ENCODE measurements around the gene SHTN1.

Gene SHTN1

GRCh38 chr10:116995648-116996047 lies 9.3 kb downstream of the SHTN1 start:
- Mint-ChIP-seq H3K4me1 (ENCODE audit: low read depth) (no peaks in the 10 kb centered on the region), H3K9me3 (no peaks in the 10 kb centered on the region), H3K27me3 (peaks cover 34% of the 10 kb centered on the region), H3K27ac (no peak overlapping the region), H3K4me3 (no peak overlapping the region), H3K36me3 (ENCODE audit: low read depth) (no peaks in the 10 kb centered on the region)
- DNase-seq = no peak

DNA sequence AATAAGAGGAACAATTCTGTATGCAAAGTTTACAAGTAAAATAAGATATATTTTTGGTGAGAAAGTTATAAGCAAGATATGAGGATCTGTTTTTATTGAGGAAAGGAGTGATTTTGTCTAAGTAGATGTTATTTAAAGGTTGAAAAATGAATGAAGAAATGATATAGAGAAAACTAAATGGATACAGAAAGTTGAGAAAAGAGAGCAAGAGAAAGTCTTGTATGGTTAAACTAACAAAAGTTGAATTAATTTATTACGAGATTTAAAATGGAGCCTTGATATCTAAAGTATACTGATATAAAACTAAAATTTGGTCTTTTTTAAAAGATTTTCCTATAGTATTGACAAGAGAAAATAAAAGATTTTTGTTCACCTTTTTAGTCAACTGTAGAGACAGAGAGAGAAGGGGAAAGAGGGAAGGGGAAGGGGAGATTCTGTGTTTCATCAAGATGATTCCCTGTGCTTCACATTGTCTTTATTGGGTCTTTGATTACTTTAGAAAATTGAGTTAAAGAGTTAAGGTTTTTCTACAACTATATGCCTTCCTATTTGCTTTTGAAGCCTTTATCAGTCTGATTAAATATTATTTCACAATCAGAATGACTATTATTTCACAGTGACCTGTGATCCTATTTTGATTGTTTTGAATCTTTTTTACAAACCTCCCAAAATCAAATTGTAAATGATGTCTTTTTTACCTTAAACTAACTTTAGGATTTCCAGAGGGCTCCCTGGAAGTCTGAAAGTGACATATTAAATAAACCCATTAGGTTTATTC lies 10.7 kb downstream of the SHTN1 start:
- H3K4me1 Mint-ChIP-seq (ENCODE audit: low read depth) = no peaks in the 10 kb centered on the region
- no peak for DNase-seq
- no peak overlapping the region for H3K4me3 Mint-ChIP-seq
- H3K36me3 Mint-ChIP-seq (ENCODE audit: low read depth) = no peaks in the 10 kb centered on the region
- H3K9me3 Mint-ChIP-seq = no peaks in the 10 kb centered on the region
- H3K27ac Mint-ChIP-seq = no peak overlapping the region
- peaks cover 28% of the 10 kb centered on the region for H3K27me3 Mint-ChIP-seq

DNA sequence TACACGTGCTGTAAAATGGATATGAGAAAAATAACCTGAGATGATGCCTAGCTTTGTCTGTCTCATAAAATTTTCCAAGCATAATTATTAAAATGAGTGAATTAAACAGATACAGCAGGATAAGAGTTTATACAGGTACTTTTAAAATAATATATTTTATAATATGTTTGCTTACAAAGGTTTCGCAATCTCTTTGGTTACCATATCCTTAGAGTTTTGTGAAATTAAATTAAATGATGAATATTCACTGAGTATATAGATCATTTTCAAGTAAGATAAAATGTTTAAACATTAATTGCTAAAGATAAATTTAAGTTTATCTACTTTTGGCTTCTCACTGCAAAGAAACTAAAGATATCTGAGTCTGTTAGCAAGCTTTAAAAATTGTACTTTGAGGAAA lies 11.4 kb downstream of the SHTN1 start:
- H3K9me3 Mint-ChIP-seq = no peaks in the 10 kb centered on the region
- peaks cover 26% of the 10 kb centered on the region for H3K27me3 Mint-ChIP-seq
- DNase-seq = no peak
- no peaks in the 10 kb centered on the region for H3K4me1 Mint-ChIP-seq (ENCODE audit: low read depth)
- H3K27ac Mint-ChIP-seq = no peak overlapping the region
- no peaks in the 10 kb centered on the region for H3K36me3 Mint-ChIP-seq (ENCODE audit: low read depth)
- H3K4me3 Mint-ChIP-seq = no peak overlapping the region

GRCh38 chr10:116992183-116992582 lies 12.8 kb downstream of the SHTN1 start:
- H3K4me3 Mint-ChIP-seq = no peak overlapping the region
- no peak overlapping the region for H3K27ac Mint-ChIP-seq
- no peaks in the 10 kb centered on the region for H3K36me3 Mint-ChIP-seq (ENCODE audit: low read depth)
- peaks cover 21% of the 10 kb centered on the region for H3K27me3 Mint-ChIP-seq
- no peak for DNase-seq
- H3K4me1 Mint-ChIP-seq (ENCODE audit: low read depth) = no peaks in the 10 kb centered on the region
- no peaks in the 10 kb centered on the region for H3K9me3 Mint-ChIP-seq

DNA sequence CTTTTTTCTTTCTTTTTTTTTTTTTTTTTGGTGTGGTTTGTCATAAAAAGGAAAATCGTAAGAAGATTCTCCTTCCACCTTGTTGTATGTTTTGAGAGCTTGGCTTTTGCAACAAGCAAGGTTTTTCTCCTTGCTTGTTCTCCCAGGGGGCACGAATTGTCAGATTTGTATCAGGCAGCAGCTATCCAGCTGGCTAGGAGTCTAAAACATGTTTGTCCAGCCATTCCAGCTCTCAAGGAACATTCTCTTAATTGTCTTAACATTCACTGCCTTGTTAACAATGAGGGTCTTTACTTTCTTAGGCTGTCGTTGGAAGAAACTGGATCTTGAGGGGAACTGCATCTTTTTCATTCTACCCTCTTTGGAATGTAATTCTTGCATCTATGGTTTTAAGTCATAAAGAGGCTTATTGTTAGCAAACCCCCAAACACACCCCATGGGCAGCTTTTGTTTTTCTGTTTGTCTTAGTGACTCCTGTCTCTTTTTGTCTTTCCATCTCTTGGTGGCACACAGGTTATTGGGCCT lies 14.6 kb downstream of the SHTN1 start:
- H3K36me3 Mint-ChIP-seq (ENCODE audit: low read depth) = no peaks in the 10 kb centered on the region
- no peak for DNase-seq
- no peak overlapping the region for H3K4me3 Mint-ChIP-seq
- H3K27me3 Mint-ChIP-seq = peaks cover 6% of the 10 kb centered on the region
- no peaks in the 10 kb centered on the region for H3K4me1 Mint-ChIP-seq (ENCODE audit: low read depth)
- no peak overlapping the region for H3K27ac Mint-ChIP-seq
- H3K9me3 Mint-ChIP-seq = no peaks in the 10 kb centered on the region

DNA sequence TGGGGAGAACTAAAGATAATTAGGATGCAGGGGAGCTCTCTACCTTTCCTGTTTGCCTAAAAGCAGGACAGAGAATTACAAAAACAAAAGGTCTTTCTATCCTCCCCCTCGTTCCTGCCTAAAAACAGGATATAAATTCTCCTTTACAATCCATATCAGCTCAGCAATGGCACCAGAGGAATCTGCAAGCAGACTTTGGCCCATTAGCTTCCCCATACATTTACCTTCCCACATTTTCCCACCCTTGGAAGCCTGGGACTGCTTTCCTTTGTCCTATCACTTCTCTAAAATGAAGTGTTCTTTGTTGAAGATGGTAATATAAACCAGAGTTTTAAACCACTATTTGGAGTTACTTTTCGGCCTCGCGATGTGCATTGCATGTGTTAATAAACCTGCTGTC lies 15.5 kb downstream of the SHTN1 start:
- no peak for DNase-seq
- no peak overlapping the region for H3K27ac Mint-ChIP-seq
- no peaks in the 10 kb centered on the region for H3K9me3 Mint-ChIP-seq
- H3K4me3 Mint-ChIP-seq = no peak overlapping the region
- H3K4me1 Mint-ChIP-seq (ENCODE audit: low read depth) = no peaks in the 10 kb centered on the region
- no peaks in the 10 kb centered on the region for H3K36me3 Mint-ChIP-seq (ENCODE audit: low read depth)
- H3K27me3 Mint-ChIP-seq = no peaks in the 10 kb centered on the region

DNA sequence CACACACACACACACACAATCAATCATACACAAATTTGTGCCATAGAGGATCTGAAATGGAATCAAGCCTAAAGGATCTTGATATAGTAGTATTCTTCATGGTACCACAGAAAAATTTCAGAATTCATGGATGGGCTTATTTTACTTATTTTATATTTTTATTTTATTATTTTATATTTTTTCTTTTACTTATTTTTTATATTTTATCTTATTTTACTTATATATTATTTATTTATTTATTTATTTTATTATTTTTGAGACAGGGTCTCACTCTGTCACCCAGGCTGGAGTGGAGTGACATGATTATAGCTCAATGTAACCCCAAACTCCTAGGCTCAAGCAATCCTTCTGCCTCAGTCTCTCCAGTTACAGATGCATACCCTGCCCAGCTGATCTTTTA lies 16.7 kb downstream of the SHTN1 start:
- Mint-ChIP-seq H3K4me1 (ENCODE audit: low read depth) (no peaks in the 10 kb centered on the region), H3K9me3 (no peaks in the 10 kb centered on the region), H3K27ac (no peak overlapping the region), H3K4me3 (no peak overlapping the region), H3K27me3 (no peaks in the 10 kb centered on the region), H3K36me3 (ENCODE audit: low read depth) (no peaks in the 10 kb centered on the region)
- DNase-seq = no peak

GRCh38 chr10:116985611-116986010 lies 19.4 kb downstream of the SHTN1 start:
- no peak for DNase-seq
- H3K9me3 Mint-ChIP-seq = no peaks in the 10 kb centered on the region

DNA sequence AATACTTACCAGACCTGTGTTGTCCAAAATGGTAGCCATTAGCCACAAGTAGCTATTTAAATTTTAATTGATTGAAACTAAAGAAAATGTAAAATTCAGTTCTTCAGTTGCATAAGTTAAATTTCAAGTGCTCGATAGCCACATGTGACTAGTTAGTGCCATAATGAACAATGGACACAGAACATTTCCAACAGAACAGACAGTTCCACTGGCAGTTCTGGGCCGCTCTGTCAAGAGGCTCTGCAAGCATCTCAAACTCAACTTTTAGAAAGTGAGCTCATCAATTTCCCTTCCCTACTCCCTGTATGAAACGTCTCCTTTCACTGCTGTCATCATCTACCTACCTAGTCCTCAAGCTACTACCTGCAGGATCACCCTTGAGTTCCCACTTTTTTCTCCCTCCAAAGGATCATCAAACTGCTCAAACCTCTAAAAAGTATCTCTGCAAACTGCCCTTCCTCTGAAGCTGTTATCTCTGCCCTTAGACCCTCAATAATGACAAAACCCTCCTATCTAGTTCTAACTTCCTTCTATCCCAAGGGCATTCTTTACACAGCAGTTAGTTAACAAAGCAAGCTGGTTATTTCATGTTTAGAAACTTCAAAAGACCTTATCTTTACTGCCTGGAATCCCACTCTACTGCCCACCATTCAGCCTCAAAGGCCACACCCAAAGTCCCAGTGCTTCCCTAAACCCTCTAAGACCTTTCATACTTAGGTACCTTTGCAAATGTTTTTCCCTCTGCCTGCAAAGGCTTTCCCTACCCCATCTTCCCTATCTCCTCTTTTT lies 20.6 kb downstream of the SHTN1 start:
- Mint-ChIP-seq H3K4me3 (no peak overlapping the region), H3K27me3 (peaks cover 2% of the 10 kb centered on the region), H3K9me3 (no peaks in the 10 kb centered on the region), H3K36me3 (ENCODE audit: low read depth) (no peaks in the 10 kb centered on the region), H3K4me1 (ENCODE audit: low read depth) (no peaks in the 10 kb centered on the region), H3K27ac (no peak overlapping the region)
- no peak for DNase-seq

More at GRCh38 chr10:116985611-116986010, 19.4 kb downstream of the SHTN1 start:
- Mint-ChIP-seq H3K4me1 (ENCODE audit: low read depth) (no peaks in the 10 kb centered on the region), H3K4me3 (no peak overlapping the region), H3K36me3 (ENCODE audit: low read depth) (no peaks in the 10 kb centered on the region), H3K27me3 (peaks cover 2% of the 10 kb centered on the region), H3K27ac (no peak overlapping the region)

- H3K9me3 Mint-ChIP-seq = no peaks in the 10 kb centered on the region
- no peak overlapping the region for H3K27ac Mint-ChIP-seq
- no peak overlapping the region for H3K4me3 Mint-ChIP-seq
- DNase-seq = no peak
- H3K27me3 Mint-ChIP-seq = peaks cover 11% of the 10 kb centered on the region
- no peaks in the 10 kb centered on the region for H3K36me3 Mint-ChIP-seq (ENCODE audit: low read depth)
- H3K4me1 Mint-ChIP-seq (ENCODE audit: low read depth) = no peaks in the 10 kb centered on the region
These were observed 24.9 kb downstream of the SHTN1 start for GRCh38 chr10:116980041-116980440.

DNA sequence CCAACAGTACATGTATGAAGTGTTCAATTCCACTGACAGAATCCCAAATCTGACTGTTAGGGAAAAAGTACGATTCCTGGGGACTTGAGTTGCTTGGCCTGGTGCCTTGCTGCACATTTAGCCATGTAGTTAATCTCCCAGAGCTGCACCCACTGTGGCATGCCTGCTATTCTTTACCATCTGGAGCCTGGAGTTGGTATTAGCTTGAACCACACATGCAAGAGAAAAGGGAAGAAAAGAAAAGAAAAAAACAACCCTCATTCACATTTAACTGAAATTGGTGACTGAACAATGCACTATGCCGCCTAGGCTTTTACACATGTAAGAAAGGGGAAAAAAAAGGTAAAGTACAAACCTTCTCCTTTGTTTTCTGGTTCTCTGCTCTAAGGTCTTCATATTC lies 26.1 kb downstream of the SHTN1 start:
- no peaks in the 10 kb centered on the region for H3K9me3 Mint-ChIP-seq
- no peak overlapping the region for H3K4me3 Mint-ChIP-seq
- peaks cover 11% of the 10 kb centered on the region for H3K27me3 Mint-ChIP-seq

DNA sequence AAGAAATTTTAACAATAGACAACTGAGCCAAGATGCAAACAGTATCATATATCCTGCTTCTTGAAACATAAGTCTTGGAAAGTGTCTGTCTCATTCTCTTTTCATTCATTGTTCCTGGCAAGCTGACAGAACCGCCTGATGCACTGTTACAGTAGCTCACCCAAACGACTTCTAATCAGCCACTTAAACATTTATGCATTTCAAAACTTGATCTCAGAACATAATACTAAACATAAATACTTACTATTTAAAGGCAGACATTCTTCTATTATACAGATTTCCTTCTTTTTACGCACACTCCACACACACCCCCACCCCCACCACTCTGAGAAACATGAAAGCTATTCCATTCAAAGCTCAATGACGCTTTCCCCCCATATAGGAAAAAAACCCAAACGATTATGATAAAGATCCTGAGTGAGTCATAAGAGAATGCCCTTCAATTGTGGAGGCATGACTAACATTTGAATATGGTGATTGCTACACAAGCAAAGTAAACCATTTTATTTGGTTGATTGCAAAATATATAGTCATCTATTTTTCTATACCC lies 30.5 kb downstream of the SHTN1 start:
- Mint-ChIP-seq H3K4me3 (no peak overlapping the region), H3K4me1 (ENCODE audit: low read depth) (no peaks in the 10 kb centered on the region), H3K9me3 (no peaks in the 10 kb centered on the region), H3K27ac (no peak overlapping the region), H3K27me3 (peaks cover 8% of the 10 kb centered on the region), H3K36me3 (ENCODE audit: low read depth) (no peaks in the 10 kb centered on the region)
- no peak for DNase-seq

More for the DNA sequence above, 26.1 kb downstream of the SHTN1 start:
- Mint-ChIP-seq H3K27ac (no peak overlapping the region), H3K36me3 (ENCODE audit: low read depth) (no peaks in the 10 kb centered on the region), H3K4me1 (ENCODE audit: low read depth) (no peaks in the 10 kb centered on the region)
- DNase-seq = no peak

DNA sequence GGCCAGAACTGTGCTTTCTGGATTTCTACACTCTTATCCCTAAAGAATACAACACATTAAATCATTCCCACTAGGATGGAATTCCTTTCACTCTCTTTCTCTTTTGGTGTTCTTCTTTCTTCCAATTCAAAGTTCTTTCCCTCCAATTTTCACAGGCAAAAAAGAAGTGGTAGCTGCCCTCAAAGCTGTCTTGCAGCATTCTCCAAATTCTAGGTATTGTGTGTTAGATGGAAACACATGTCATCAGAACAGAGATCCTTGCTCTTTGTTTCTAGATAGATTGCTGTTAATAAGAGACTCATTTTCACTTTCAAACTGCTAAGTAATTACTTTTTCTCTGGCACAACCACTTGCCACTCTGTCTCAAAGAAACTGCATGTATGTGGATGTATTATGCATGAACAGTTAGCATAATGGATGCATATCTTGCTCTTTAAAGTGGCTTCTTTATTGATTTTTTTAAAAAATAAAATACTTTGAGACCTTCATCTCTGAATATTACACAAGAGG lies 31.0 kb downstream of the SHTN1 start:
- H3K27me3 Mint-ChIP-seq = peaks cover 6% of the 10 kb centered on the region

DNA sequence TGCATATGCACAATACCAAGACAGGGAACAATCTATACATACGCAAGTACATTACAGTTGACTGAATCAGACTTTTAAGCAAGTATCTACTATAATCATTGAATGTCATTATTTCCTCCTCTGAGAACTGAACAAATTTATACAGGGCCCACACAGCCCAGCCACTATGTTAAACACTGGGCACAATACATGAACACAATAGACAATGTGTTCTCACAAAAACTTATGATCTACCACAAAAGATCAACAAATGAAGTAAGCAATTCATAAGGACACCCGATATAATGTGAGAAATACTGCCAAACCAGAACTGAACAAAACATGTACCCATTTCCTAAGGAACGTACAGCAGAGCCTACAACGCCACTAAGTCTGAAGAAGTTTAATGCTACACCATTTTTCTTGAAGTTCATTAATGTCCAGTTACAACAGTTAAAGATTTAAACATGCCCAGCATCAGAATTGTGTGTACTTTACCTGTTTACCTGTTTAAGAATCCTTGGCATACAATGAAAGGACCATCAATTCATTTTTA lies 31.5 kb downstream of the SHTN1 start:
- Mint-ChIP-seq H3K36me3 (ENCODE audit: low read depth) (no peaks in the 10 kb centered on the region), H3K9me3 (no peaks in the 10 kb centered on the region), H3K27me3 (peaks cover 3% of the 10 kb centered on the region), H3K4me3 (no peak overlapping the region), H3K4me1 (ENCODE audit: low read depth) (no peaks in the 10 kb centered on the region), H3K27ac (no peak overlapping the region)
- DNase-seq = no peak

More for the DNA sequence above, 31.0 kb downstream of the SHTN1 start:
- no peak overlapping the region for H3K27ac Mint-ChIP-seq
- no peaks in the 10 kb centered on the region for H3K4me1 Mint-ChIP-seq (ENCODE audit: low read depth)
- no peaks in the 10 kb centered on the region for H3K9me3 Mint-ChIP-seq
- no peak overlapping the region for H3K4me3 Mint-ChIP-seq
- H3K36me3 Mint-ChIP-seq (ENCODE audit: low read depth) = no peaks in the 10 kb centered on the region
- no peak for DNase-seq
